HepG2 (cell line): ENCODE results near the gene TFF2. TPM values are rescaled to one million over a fixed set of nuclear protein-coding genes. Genes with fewer than 3 reads are reported as not detected.
A peak's percentile ranks its signal among the peaks of the same experiment; 100 is the strongest.

Source experiments
- ASH2L ChIP-seq: fragments of 300-600, 200-600 bp; sonication (generic); IDR thresholded peaks from 2 replicates; pipeline ENCODE4 v1.7.0; 2017; ENCODE audit warnings: low read depth, mild to moderate bottlenecking, moderate library complexity, mixed read lengths, low read length; ENCODE audit not compliant: insufficient read length
- FOXA3 ChIP-seq: IDR thresholded peaks from 2 replicates; pipeline ENCODE4 v1.6.1; 2016; ENCODE audit warnings: missing genetic modification reagents, missing compliant biosample characterization
- GATAD2A ChIP-seq: IDR thresholded peaks from 2 replicates; pipeline ENCODE4 v1.6.1; 2016
- HDAC1 ChIP-seq: sonication (generic); formaldehyde crosslinking; IDR thresholded peaks from 2 replicates; pipeline ENCODE4 v1.5.1; 2020; ENCODE audit warnings: mild to moderate bottlenecking, missing genetic modification reagents
- MIXL1 ChIP-seq: IDR thresholded peaks from 2 replicates; pipeline ENCODE4 v1.6.1; 2016
- MTF2 ChIP-seq: sonication (generic); formaldehyde crosslinking; IDR thresholded peaks from 2 replicates; pipeline ENCODE4 v1.5.0; 2020; ENCODE audit warnings: missing genetic modification reagents, borderline replicate concordance
- RBFOX2 ChIP-seq: fragments of 200-400 bp; formaldehyde crosslinking; IDR thresholded peaks from 2 replicates; pipeline ENCODE4 v1.6.1; 2017; ENCODE audit warnings: low read depth, mild to moderate bottlenecking, low read length
- RXRB ChIP-seq: IDR thresholded peaks from 2 replicates; pipeline ENCODE4 v1.6.1; 2016; ENCODE audit warnings: borderline replicate concordance, missing genetic modification reagents, missing compliant biosample characterization
- SAP130 ChIP-seq: IDR thresholded peaks from 2 replicates; pipeline ENCODE4 v1.6.1; 2016; ENCODE audit warnings: low read depth
- SMC3 ChIP-seq: IDR thresholded peaks from 2 replicates; pipeline ENCODE4 v1.6.1; 2011; ENCODE audit warnings: low read length, improper control_type of control experiment
- SOX13 ChIP-seq, 3 experiments: fragments of 450-650 bp in 1 of 3; sonication (generic) in 1 of 3; formaldehyde crosslinking in 1 of 3; IDR thresholded peaks in 2 of 3; conservative IDR thresholded peaks in 1 of 3; 2 replicates each; pipeline versions ENCODE4 v1.5.0 to v1.6.1; 2016 to 2020; ENCODE audit warnings: antibody characterized with exemption in 1 of 3, mild to moderate bottlenecking in 1 of 3, missing compliant biosample characterization in 1 of 3, missing genetic modification reagents in 1 of 3, moderate library complexity in 1 of 3
- SOX5 ChIP-seq: IDR thresholded peaks from 2 replicates; pipeline ENCODE4 v1.6.1; 2016; ENCODE audit warnings: borderline replicate concordance
- TFE3 ChIP-seq: IDR thresholded peaks from 2 replicates; pipeline ENCODE4 v1.6.1; 2016
- ZEB1 ChIP-seq: IDR thresholded peaks from 2 replicates; pipeline ENCODE4 v1.6.1; 2012; ENCODE audit warnings: mild to moderate bottlenecking, low read depth, inconsistent platforms; ENCODE audit not compliant: insufficient replicate concordance
- ZGPAT ChIP-seq: IDR thresholded peaks from 2 replicates; pipeline ENCODE4 v1.6.1; 2016; ENCODE audit warnings: mild to moderate bottlenecking
- ZNF180 ChIP-seq: sonication (generic); formaldehyde crosslinking; IDR thresholded peaks from 2 replicates; pipeline ENCODE4 v1.4.0; 2020; ENCODE audit warnings: low read depth, missing genetic modification reagents, borderline replicate concordance
- ZNF292 ChIP-seq: sonication (generic); formaldehyde crosslinking; IDR thresholded peaks from 2 replicates; pipeline ENCODE4 v1.8.1; 2022; ENCODE audit warnings: mild to moderate bottlenecking, low read depth, missing genetic modification reagents, borderline replicate concordance
- ZNF614 ChIP-seq: IDR thresholded peaks from 2 replicates; pipeline ENCODE4 v1.6.1; 2018; ENCODE audit warnings: missing biosample characterization, missing genetic modification reagents, inconsistent platforms, borderline replicate concordance
- ZNF644 ChIP-seq: IDR thresholded peaks from 2 replicates; pipeline ENCODE4 v1.6.1; 2016; ENCODE audit warnings: low read depth
- ZSCAN31 ChIP-seq: sonication (generic); formaldehyde crosslinking; IDR thresholded peaks from 2 replicates; pipeline ENCODE4 v1.5.0; 2020; ENCODE audit warnings: low read depth, mild to moderate bottlenecking, missing genetic modification reagents
- polyA plus RNA-seq, 8 experiments: library from polyadenylated mRNA; depleted of rRNA in 3 of 8; stranded (reverse) in 7 of 8; unstranded in 1 of 8; fragments of >200 nt; fragmentation: Illumina TruSeq in 4 of 8; extraction: Trizol in 4 of 8; gene quantifications; 2 replicates each; pipeline versions ENCODE4 v1.2.1 to v1.2.3, GENCODE V29; 2011 to 2016; ENCODE audit warnings: low read depth in 4 of 8, missing spikeins in 1 of 8, mixed read lengths in 1 of 8; ENCODE audit not compliant: insufficient read depth in 1 of 8
- total RNA-seq, 5 experiments: library from RNA; depleted of rRNA; stranded (reverse); fragments of >200 nt; fragmentation: Illumina TruSeq; extraction: Trizol; gene quantifications; 2 replicates each; pipeline ENCODE4 v1.2.3, GENCODE V29; 2016; ENCODE audit warnings: low read depth in 1 of 5
- TF ChIP-seq, protein P1 (sequence below): sonication (generic); formaldehyde crosslinking; IDR thresholded peaks from 2 replicates; pipeline ENCODE4 v1.5.1; 2020; ENCODE audit warnings: missing genetic modification reagents, mild to moderate bottlenecking, borderline replicate concordance
- TF ChIP-seq, protein P2 (sequence below): sonication (generic); formaldehyde crosslinking; IDR thresholded peaks from 2 replicates; pipeline ENCODE4 v1.4.0; 2020; ENCODE audit warnings: missing genetic modification reagents, borderline replicate concordance
- TF ChIP-seq, protein P3 (sequence below): sonication (generic); formaldehyde crosslinking; IDR thresholded peaks from 2 replicates; pipeline ENCODE4 v1.8.0; 2022; ENCODE audit warnings: missing genetic modification reagents, mild to moderate bottlenecking, moderate library complexity, borderline replicate concordance

The TFF2 gene
- total and polyA plus RNA-seq, 2 of the 13 experiments (the other 11 are each of a cell fraction or from before 2014, with no cell fraction given): 1.5 TPM; not detected in 1

GRCh38 chr21:42389449-42389835 lies 38.6 kb upstream of the TFF2 start (continued):
- TF ChIP-seq, protein P1, sequence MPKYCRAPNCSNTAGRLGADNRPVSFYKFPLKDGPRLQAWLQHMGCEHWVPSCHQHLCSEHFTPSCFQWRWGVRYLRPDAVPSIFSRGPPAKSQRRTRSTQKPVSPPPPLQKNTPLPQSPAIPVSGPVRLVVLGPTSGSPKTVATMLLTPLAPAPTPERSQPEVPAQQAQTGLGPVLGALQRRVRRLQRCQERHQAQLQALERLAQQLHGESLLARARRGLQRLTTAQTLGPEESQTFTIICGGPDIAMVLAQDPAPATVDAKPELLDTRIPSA (CRISPR knock-in tag): no peak
- TF ChIP-seq ZSCAN31 (no peak), ASH2L (peak; percentile 45), FOXA3 (peak; percentile 71), TFE3 (CRISPR knock-in tag) (peak; percentile 35; the same call in 1 of the 2 replicates), ZNF180 (no peak), ZEB1 (peak; percentile 21), MIXL1 (CRISPR knock-in tag) (no peak), ZNF292 (CRISPR knock-in tag) (peak; percentile 19; the same call in 1 of the 2 replicates), SAP130 (CRISPR knock-in tag) (peak; percentile 59; the same call in 1 of the 2 replicates), ZNF614 (peak; percentile 22; the same call in 1 of the 2 replicates), SMC3 (no peak), SOX13 (IDR thresholded peaks at IDR 0.05) (no peak), SOX13 (CRISPR knock-in tag; conservative IDR thresholded peaks at IDR 0.05 in 1 of 2, IDR thresholded peaks at IDR 0.05 in 1 of 2) (peak in 1 of 2 experiments; percentile 69; a peak in 2 of 4 replicates), RBFOX2 (peak; percentile 45; the same call in 1 of the 2 replicates), RXRB (peak; percentile 44; the same call in 1 of the 2 replicates), ZGPAT (CRISPR knock-in tag) (peak; percentile 20; the same call in 1 of the 2 replicates), HDAC1 (CRISPR knock-in tag) (peak; percentile 58), ZNF644 (peak; percentile 79), SOX5 (CRISPR knock-in tag) (peak; percentile 49; the same call in 1 of the 2 replicates), MTF2 (CRISPR knock-in tag) (no peak), GATAD2A (CRISPR knock-in tag) (peak; percentile 81; the same call in 1 of the 2 replicates)
- TF ChIP-seq, protein P2, sequence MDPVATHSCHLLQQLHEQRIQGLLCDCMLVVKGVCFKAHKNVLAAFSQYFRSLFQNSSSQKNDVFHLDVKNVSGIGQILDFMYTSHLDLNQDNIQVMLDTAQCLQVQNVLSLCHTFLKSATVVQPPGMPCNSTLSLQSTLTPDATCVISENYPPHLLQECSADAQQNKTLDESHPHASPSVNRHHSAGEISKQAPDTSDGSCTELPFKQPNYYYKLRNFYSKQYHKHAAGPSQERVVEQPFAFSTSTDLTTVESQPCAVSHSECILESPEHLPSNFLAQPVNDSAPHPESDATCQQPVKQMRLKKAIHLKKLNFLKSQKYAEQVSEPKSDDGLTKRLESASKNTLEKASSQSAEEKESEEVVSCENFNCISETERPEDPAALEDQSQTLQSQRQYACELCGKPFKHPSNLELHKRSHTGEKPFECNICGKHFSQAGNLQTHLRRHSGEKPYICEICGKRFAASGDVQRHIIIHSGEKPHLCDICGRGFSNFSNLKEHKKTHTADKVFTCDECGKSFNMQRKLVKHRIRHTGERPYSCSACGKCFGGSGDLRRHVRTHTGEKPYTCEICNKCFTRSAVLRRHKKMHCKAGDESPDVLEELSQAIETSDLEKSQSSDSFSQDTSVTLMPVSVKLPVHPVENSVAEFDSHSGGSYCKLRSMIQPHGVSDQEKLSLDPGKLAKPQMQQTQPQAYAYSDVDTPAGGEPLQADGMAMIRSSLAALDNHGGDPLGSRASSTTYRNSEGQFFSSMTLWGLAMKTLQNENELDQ (CRISPR knock-in tag): no peak
- TF ChIP-seq, protein P3, sequence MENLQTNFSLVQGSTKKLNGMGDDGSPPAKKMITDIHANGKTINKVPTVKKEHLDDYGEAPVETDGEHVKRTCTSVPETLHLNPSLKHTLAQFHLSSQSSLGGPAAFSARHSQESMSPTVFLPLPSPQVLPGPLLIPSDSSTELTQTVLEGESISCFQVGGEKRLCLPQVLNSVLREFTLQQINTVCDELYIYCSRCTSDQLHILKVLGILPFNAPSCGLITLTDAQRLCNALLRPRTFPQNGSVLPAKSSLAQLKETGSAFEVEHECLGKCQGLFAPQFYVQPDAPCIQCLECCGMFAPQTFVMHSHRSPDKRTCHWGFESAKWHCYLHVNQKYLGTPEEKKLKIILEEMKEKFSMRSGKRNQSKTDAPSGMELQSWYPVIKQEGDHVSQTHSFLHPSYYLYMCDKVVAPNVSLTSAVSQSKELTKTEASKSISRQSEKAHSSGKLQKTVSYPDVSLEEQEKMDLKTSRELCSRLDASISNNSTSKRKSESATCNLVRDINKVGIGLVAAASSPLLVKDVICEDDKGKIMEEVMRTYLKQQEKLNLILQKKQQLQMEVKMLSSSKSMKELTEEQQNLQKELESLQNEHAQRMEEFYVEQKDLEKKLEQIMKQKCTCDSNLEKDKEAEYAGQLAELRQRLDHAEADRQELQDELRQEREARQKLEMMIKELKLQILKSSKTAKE (CRISPR knock-in tag): 0 out of 2 replicates have a peak, but pooled peaks have one; percentile 9
